Body of pancreas (tissue), 4 donors: ENCODE data around the gene ABCC4.

Experiments
- POLR2A ChIP-seq, 3 donors: fragments of 450-650 bp; IDR thresholded peaks; one replicate each; pipeline ENCODE4 v1.6.1; 2016; ENCODE audit warnings: antibody characterized with exemption in 3 of 3, mild to moderate bottlenecking in 2 of 3
- TF ChIP-seq, protein P1 (sequence below), 7 experiments: fragments of 450-650 bp in 4 of 7; fragments of 200-600 bp in 3 of 7; sonication (generic) in 3 of 7; IDR thresholded peaks; one replicate each; pipeline ENCODE4 v1.5.1; 2016 to 2019; ENCODE audit warnings: antibody characterized with exemption in 7 of 7

DNA sequence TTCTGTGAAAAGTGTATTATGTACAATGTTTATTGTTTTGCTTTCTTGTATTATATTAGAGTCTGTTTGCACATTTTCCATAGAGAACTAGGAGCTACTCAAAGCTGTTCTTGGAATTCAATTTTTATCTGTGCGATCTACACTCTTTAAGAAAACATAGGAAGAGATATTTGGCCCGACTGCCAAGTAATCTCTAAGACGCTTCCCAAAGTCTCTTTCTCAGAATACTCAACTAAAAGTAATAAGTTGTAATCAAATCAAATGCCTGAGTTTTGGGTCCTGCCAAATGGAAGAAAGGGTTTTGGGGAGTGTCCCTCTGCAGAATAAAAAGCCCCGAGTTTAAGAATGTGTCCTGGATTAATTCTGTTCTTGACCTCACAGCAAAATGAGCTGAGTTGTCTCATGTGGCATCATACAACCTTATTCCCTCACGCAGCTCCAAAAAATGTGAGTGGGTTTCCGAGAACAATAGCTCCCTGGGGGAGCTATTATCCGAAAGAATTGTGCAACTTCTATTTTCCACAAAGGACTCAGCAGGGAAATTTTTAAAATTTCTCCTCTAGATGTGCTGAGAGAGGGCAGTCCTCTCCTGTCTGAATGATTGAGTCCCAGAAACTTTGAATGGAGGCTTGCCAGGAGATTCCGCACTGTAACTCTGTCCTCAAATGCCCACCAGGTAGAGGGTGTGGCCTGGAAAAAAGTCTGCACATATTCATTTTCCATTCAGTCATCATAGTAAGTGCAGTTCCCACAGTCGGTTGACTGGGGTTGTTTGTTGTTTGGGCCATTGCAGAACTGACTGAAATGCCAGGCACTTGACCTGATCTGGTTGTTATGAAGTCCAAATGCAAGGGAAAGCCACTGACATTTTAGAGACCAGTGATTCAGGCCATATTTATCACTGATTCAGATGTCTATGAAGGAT lies 309.0 kb downstream of the ABCC4 start:
- TF ChIP-seq, protein P1, sequence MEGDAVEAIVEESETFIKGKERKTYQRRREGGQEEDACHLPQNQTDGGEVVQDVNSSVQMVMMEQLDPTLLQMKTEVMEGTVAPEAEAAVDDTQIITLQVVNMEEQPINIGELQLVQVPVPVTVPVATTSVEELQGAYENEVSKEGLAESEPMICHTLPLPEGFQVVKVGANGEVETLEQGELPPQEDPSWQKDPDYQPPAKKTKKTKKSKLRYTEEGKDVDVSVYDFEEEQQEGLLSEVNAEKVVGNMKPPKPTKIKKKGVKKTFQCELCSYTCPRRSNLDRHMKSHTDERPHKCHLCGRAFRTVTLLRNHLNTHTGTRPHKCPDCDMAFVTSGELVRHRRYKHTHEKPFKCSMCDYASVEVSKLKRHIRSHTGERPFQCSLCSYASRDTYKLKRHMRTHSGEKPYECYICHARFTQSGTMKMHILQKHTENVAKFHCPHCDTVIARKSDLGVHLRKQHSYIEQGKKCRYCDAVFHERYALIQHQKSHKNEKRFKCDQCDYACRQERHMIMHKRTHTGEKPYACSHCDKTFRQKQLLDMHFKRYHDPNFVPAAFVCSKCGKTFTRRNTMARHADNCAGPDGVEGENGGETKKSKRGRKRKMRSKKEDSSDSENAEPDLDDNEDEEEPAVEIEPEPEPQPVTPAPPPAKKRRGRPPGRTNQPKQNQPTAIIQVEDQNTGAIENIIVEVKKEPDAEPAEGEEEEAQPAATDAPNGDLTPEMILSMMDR (IDR thresholded peaks at IDR 0.05) = no peak
- no peak for TF ChIP-seq POLR2A (IDR thresholded peaks at IDR 0.05)
